Retinal pigment epithelial cell (primary cell): ENCODE data around the gene DUSP19.

ENCODE experiments used
- DNase-seq: peaks from one replicate; pipeline ENCODE4 v3.0.0-alpha.2; 2010; ENCODE audit warnings: low read depth
- H3K4me3 ChIP-seq: 2 replicates; pipeline ENCODE4 v1.5.1; 2011; ENCODE audit warnings: mild to moderate bottlenecking, low read length, control low read depth, moderate library complexity
- TF ChIP-seq, protein P1 (sequence below): conservative IDR thresholded peaks from 2 replicates; pipeline ENCODE4 v1.5.1; 2011; ENCODE audit warnings: low read depth, low read length, control low read depth, inconsistent platforms

DUSP19 gene

GRCh38 chr2:183125659-183126341, 47.3 kb downstream of the DUSP19 start:
- H3K4me3 ChIP-seq = peak overlapping the region; percentile 91
- TF ChIP-seq, protein P1, sequence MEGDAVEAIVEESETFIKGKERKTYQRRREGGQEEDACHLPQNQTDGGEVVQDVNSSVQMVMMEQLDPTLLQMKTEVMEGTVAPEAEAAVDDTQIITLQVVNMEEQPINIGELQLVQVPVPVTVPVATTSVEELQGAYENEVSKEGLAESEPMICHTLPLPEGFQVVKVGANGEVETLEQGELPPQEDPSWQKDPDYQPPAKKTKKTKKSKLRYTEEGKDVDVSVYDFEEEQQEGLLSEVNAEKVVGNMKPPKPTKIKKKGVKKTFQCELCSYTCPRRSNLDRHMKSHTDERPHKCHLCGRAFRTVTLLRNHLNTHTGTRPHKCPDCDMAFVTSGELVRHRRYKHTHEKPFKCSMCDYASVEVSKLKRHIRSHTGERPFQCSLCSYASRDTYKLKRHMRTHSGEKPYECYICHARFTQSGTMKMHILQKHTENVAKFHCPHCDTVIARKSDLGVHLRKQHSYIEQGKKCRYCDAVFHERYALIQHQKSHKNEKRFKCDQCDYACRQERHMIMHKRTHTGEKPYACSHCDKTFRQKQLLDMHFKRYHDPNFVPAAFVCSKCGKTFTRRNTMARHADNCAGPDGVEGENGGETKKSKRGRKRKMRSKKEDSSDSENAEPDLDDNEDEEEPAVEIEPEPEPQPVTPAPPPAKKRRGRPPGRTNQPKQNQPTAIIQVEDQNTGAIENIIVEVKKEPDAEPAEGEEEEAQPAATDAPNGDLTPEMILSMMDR = no peak
- no peak for DNase-seq

GRCh38 chr2:183126635-183127034, 48.1 kb downstream of the DUSP19 start:
- DNase-seq = no peak

GRCh38 chr2:183134016-183134415, 55.5 kb downstream of the DUSP19 start:
- H3K4me3 ChIP-seq = no peak overlapping the region
- TF ChIP-seq, protein P1 = no peak
- DNase-seq = no peak

More at GRCh38 chr2:183126635-183127034, 48.1 kb downstream of the DUSP19 start:
- no peak overlapping the region for H3K4me3 ChIP-seq
- TF ChIP-seq, protein P1 = no peak

DNA sequence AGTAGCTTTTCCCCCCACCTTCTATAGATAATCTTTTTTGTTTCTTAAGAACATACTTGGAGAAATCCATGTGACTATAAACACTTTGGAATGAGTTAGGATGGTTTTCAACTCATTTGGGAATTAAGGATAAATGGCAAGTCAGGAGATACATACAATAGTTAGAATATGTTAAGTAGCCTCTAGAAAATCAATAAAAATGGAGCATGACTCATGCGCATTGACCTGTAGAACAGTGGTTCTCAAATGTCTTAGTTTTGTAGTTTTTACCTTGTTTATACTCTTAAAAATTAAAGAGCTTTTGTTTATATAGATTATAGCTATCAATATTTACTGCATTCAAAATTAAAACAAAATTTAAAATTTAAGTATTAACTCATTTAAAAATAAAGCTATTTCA, 70.4 kb downstream of the DUSP19 start:
- DNase-seq = no peak
- no peak overlapping the region for H3K4me3 ChIP-seq
- TF ChIP-seq, protein P1 = no peak

DNA sequence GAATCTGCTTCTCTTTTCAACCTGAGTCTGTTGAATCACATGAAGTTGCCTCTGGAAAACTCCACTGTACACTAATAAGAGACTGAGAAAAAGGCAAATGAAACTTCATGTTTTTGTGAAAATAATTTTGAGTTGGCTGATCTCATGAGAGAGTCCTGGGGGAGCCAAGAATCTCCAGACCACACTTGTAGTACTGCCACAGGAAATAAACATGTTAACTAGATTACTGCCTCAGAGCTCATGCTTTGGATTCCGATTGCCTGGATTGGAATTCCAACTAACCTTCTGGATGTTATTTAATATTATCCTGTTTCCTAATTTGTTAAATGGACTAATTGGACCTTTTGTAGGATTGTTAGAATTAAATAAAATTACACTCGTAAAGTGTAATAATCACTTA, 70.9 kb downstream of the DUSP19 start:
- TF ChIP-seq, protein P1 = no peak
- DNase-seq = peak; percentile 60
- H3K4me3 ChIP-seq = no peak overlapping the region
